Suprapubic skin (tissue), 3 donors: ENCODE measurements around the gene PTPN14.

ENCODE experiments used
- CTCF ChIP-seq, 2 donors: fragments of 200-600 bp in 1 of 2; fragments of 450-650 bp in 1 of 2; sonication (generic) in 1 of 2; IDR thresholded peaks; one replicate each; pipeline ENCODE4 v1.5.1; 2016 to 2019; ENCODE audit warnings: antibody characterized with exemption in 2 of 2, mild to moderate bottlenecking in 1 of 2, moderate library complexity in 1 of 2
- POLR2A ChIP-seq, 2 donors: fragments of 450-650 bp; IDR thresholded peaks; one replicate each; pipeline ENCODE4 v1.6.1; 2017; ENCODE audit warnings: antibody characterized with exemption in 2 of 2, mild to moderate bottlenecking in 2 of 2, moderate library complexity in 2 of 2

- TF ChIP-seq CTCF (IDR thresholded peaks at IDR 0.05): no peak
- no peak for TF ChIP-seq POLR2A (IDR thresholded peaks at IDR 0.05)
These were observed 238.8 kb downstream of the PTPN14 start for GRCh38 chr1:214312530-214313051.
